Uterus (tissue), 4 donors: ENCODE measurements around the gene EPB42. TPM values are rescaled to one million over a fixed set of nuclear protein-coding genes. Genes with fewer than 3 reads are reported as not detected.
"Not testable (repeated sequence)": the region's sequence is repeated elsewhere in the genome, so short reads cannot be mapped to it uniquely, and the experiment has no call there.

ENCODE experiments used
- DNase-seq, 2 donors: peaks; one replicate each; pipeline ENCODE4 v3.0.0-alpha.2; 2019 to 2020
- H3K27ac ChIP-seq, 2 donors: fragments of 200-600 bp; sonication (generic); 1 replicate in 1 of 2; 2 replicates in 1 of 2; pipeline ENCODE4 v1.5.1; 2016 to 2018
- H3K27me3 ChIP-seq, 2 donors: fragments of 200-600 bp; sonication (generic); one replicate each; pipeline ENCODE4 v1.5.1; 2018 to 2019; ENCODE audit warnings: control low read depth in 1 of 2
- H3K36me3 ChIP-seq, 2 donors: fragments of 200-600 bp; sonication (generic); one replicate each; pipeline ENCODE4 v1.5.1; 2019; ENCODE audit warnings: control low read depth in 1 of 2
- H3K4me1 ChIP-seq, 2 donors: fragments of 200-600 bp; sonication (generic); one replicate each; pipeline ENCODE4 v1.5.1; 2018 to 2019; ENCODE audit warnings: control low read depth in 1 of 2
- H3K4me3 ChIP-seq, 2 donors: fragments of 200-600 bp; sonication (generic); 1 replicate in 1 of 2; 2 replicates in 1 of 2; pipeline ENCODE4 v1.5.1; 2018 to 2019; ENCODE audit warnings: mild to moderate bottlenecking in 1 of 2
- H3K9me3 ChIP-seq, 2 donors: fragments of 200-600 bp; sonication (generic); one replicate each; pipeline ENCODE4 v1.5.1; 2019; ENCODE audit warnings: control low read depth in 1 of 2
- POLR2A ChIP-seq, 2 donors: fragments of 450-650 bp; IDR thresholded peaks; one replicate each; pipeline ENCODE4 v1.6.1; 2016; ENCODE audit warnings: antibody characterized with exemption in 2 of 2, mild to moderate bottlenecking in 1 of 2, moderate library complexity in 1 of 2
- intact Hi-C: fragments of 100-400 bp; cut with DNase I; formaldehyde crosslinking; loops from one replicate; pipeline ENCODE4 v1.15.1; 2023; ENCODE audit warnings: low total_unique reads
- total RNA-seq, 4 donors: library from RNA; depleted of rRNA in 3 of 4; stranded (reverse); fragments of >200 nt in 3 of 4; gene quantifications; one replicate each; pipeline versions ENCODE4 v1.1.0 to v1.2.4, GENCODE V29; 2014 to 2023
- TF ChIP-seq, protein P1 (sequence below), 4 experiments: fragments of 200-600 bp in 2 of 4; fragments of 450-650 bp in 2 of 4; sonication (generic) in 2 of 4; IDR thresholded peaks; one replicate each; pipeline ENCODE4 v1.5.1; 2016 to 2019; ENCODE audit warnings: antibody characterized with exemption in 4 of 4, mild to moderate bottlenecking in 2 of 4, moderate library complexity in 1 of 4
- donor health status: DM: yes; HTN: yes; CAD: no.

EPB42 gene
- total RNA-seq, 4 donors from 2014 or later: 2.6 TPM; not detected in 3

GRCh38 chr15:43169888-43170287, 50.9 kb downstream of the EPB42 start:
- Histone ChIP-seq H3K4me1 (no peaks in the 10 kb centered on the region), H3K27ac (no peak overlapping the region), H3K36me3 (no peaks in the 10 kb centered on the region), H3K27me3 (no peaks in the 10 kb centered on the region), H3K9me3 (peaks cover 0 to 3% of the 10 kb centered on the region in 2 donors), H3K4me3 (no peak overlapping the region)
- no peak for TF ChIP-seq POLR2A (IDR thresholded peaks at IDR 0.05)
- no peak for DNase-seq
- intact Hi-C loops: no loop called here

GRCh38 chr15:43168192-43169107, 52.4 kb downstream of the EPB42 start:
- Histone ChIP-seq H3K4me1 (no peaks in the 10 kb centered on the region), H3K27me3 (no peaks in the 10 kb centered on the region), H3K36me3 (no peaks in the 10 kb centered on the region), H3K9me3 (peaks cover 0 to 3% of the 10 kb centered on the region in 2 donors), H3K4me3 (no peak overlapping the region), H3K27ac (no peak overlapping the region)
- DNase-seq: no peak
- intact Hi-C loops: no loop called here
- TF ChIP-seq, protein P1, sequence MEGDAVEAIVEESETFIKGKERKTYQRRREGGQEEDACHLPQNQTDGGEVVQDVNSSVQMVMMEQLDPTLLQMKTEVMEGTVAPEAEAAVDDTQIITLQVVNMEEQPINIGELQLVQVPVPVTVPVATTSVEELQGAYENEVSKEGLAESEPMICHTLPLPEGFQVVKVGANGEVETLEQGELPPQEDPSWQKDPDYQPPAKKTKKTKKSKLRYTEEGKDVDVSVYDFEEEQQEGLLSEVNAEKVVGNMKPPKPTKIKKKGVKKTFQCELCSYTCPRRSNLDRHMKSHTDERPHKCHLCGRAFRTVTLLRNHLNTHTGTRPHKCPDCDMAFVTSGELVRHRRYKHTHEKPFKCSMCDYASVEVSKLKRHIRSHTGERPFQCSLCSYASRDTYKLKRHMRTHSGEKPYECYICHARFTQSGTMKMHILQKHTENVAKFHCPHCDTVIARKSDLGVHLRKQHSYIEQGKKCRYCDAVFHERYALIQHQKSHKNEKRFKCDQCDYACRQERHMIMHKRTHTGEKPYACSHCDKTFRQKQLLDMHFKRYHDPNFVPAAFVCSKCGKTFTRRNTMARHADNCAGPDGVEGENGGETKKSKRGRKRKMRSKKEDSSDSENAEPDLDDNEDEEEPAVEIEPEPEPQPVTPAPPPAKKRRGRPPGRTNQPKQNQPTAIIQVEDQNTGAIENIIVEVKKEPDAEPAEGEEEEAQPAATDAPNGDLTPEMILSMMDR (IDR thresholded peaks at IDR 0.05): no peak

DNA sequence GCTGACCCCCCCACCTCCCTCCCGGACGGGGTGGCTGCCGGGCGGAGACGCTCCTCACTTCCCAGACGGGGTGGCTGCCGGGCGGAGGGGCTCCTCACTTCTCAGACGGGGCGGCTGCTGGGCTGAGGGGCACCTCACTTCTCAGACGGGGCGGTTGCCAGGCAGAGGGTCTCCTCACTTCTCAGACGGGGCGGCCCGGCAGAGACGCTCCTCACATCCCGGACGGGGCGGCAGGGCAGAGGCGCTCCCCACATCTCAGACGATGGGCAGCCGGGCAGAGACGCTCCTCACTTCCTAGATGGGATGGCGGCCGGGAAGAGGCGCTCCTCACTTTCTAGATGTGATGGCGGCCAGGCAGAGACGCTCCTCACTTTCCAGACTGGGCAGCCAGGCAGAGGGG, 53.6 kb downstream of the EPB42 start:
- H3K4me1 ChIP-seq, DNase-seq, H3K27me3 ChIP-seq, H3K4me3 ChIP-seq, intact Hi-C loops, H3K9me3 ChIP-seq, H3K36me3 ChIP-seq, H3K27ac ChIP-seq: not testable (repeated sequence)

DNA sequence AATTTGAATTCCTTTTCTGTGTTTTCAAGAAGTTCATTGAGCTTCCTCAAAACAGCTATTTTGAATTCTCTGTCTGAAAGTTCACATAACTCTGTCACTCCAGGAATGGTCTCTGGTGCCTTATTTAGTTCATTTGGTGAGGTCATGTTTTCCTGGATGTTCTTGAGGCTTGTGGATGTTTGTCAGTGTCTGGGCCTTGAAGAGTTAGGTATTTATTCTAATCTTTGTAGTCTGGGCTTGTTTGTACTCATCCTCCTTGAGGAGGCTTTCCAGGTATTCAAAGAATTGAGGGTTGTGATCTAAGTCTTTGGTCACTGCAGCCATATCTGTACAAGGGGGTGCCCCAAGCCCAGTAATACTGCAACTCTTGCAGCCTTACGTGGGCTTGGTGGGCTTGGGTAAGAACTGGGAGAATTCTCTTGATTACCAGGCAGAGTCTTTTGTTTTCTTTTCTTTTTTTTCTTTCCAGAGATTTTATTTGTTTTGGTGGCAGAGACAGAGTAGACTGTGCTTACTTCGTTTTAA, 55.0 kb downstream of the EPB42 start:
- H3K36me3 ChIP-seq: no peaks in the 10 kb centered on the region
- TF ChIP-seq, protein P1 (IDR thresholded peaks at IDR 0.05): no peak
- no peak for TF ChIP-seq POLR2A (IDR thresholded peaks at IDR 0.05)
- no peak for DNase-seq
- no peaks in the 10 kb centered on the region for H3K4me1 ChIP-seq
- H3K27ac ChIP-seq: no peak overlapping the region
- intact Hi-C loops: no loop called here
- no peak overlapping the region for H3K4me3 ChIP-seq
- no peaks in the 10 kb centered on the region for H3K27me3 ChIP-seq
- H3K9me3 ChIP-seq: no peaks in the 10 kb centered on the region

- intact Hi-C loops: no loop called here
- H3K27me3 ChIP-seq: no peaks in the 10 kb centered on the region
- TF ChIP-seq POLR2A (IDR thresholded peaks at IDR 0.05): no peak
- TF ChIP-seq, protein P1 (IDR thresholded peaks at IDR 0.05): no peak
- no peaks in the 10 kb centered on the region for H3K9me3 ChIP-seq
- no peak overlapping the region for H3K27ac ChIP-seq
- H3K4me1 ChIP-seq: no peaks in the 10 kb centered on the region
- no peak for DNase-seq
- H3K36me3 ChIP-seq: no peaks in the 10 kb centered on the region
- H3K4me3 ChIP-seq: no peak overlapping the region
Measured at GRCh38 chr15:43153269-43153668, 67.5 kb downstream of the EPB42 start.

DNA sequence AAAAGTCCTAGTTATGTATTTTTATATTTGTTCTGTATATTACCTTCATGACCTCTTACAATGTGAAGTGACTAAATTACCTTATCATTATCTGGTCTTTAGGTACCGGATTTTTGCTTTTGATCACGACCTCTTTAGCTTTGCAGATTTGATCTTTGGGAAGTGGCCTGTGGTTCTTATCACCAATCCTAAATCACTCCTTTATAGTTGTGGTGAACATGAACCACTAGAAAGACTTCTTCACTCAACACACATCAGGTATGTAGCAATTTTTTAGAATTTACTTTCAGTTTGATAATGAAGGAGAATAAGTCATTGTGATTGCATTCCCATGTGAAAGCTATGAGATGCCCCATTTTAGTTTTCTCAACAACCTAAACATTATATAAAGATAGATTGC, 69.1 kb downstream of the EPB42 start:
- intact Hi-C loops: no loop called here

More for the DNA sequence above, 69.1 kb downstream of the EPB42 start:
- Histone ChIP-seq H3K27me3 (no peaks in the 10 kb centered on the region), H3K4me1 (no peaks in the 10 kb centered on the region), H3K9me3 (no peaks in the 10 kb centered on the region), H3K36me3 (no peaks in the 10 kb centered on the region), H3K27ac (no peak overlapping the region), H3K4me3 (no peak overlapping the region)
- TF ChIP-seq POLR2A (IDR thresholded peaks at IDR 0.05): no peak
- TF ChIP-seq, protein P1 (IDR thresholded peaks at IDR 0.05): no peak
- DNase-seq: no peak
